Colonic mucosa (tissue), 4 donors: ENCODE results near the gene GRM7. TPM values are rescaled to one million over a fixed set of nuclear protein-coding genes. Genes with fewer than 3 reads are reported as not detected.

Source experiments
- DNase-seq: peaks from one replicate; pipeline ENCODE4 v3.0.0-alpha.2; 2020
- H3K27ac ChIP-seq: fragments of 200-600 bp; one replicate; pipeline ENCODE4 v1.8.0; 2021
- H3K27me3 ChIP-seq: fragments of 200-600 bp; one replicate; pipeline ENCODE4 v1.8.0; 2021
- H3K36me3 ChIP-seq: fragments of 200-600 bp; one replicate; pipeline ENCODE4 v1.8.0; 2021
- H3K4me1 ChIP-seq: fragments of 200-600 bp; one replicate; pipeline ENCODE4 v1.8.0; 2021; ENCODE audit warnings: mild to moderate bottlenecking
- H3K4me3 ChIP-seq: fragments of 200-600 bp; one replicate; pipeline ENCODE4 v1.8.0; 2021
- H3K9ac ChIP-seq, 2 donors: one replicate each; pipeline ENCODE4 v1.7.0; 2013; ENCODE audit warnings: control low read depth in 2 of 2, low read depth in 2 of 2, low read length in 2 of 2
- H3K9me3 ChIP-seq: fragments of 200-600 bp; one replicate; pipeline ENCODE4 v1.8.0; 2021
- intact Hi-C: fragments of 100-400 bp; cut with DNase I; formaldehyde crosslinking; loops from one replicate; pipeline ENCODE4 v1.14.1; 2022
- total RNA-seq, 2 donors: library from RNA; stranded (reverse); fragmentation: NEBNext Ultra II Directional in 1 of 2; extraction: Animal tissue kit (Norgen Biotek cat#: 25700) in 1 of 2; gene quantifications; one replicate each; pipeline ENCODE4 v1.2.1, GENCODE V29; 2021
- TF ChIP-seq, protein P1 (sequence below): fragments of 200-600 bp; IDR thresholded peaks from one replicate; pipeline ENCODE4 v1.8.0; 2022; ENCODE audit warnings: antibody characterized with exemption, mild to moderate bottlenecking
- donor health status: healthy.
- donor health status: DM: no; HTN: no; CAD: no.
- donor health status: DM: no; HTN: no; CAD: no.

GRM7 gene
- total RNA-seq, 2 donors from 2014 or later = 0.15 to 0.66 TPM

- no peak for DNase-seq
- intact Hi-C loops = no loop called here
- Histone ChIP-seq H3K4me3 (no peak overlapping the region), H3K4me1 (no peaks in the 10 kb centered on the region), H3K36me3 (no peaks in the 10 kb centered on the region), H3K27me3 (no peaks in the 10 kb centered on the region), H3K27ac (no peak overlapping the region), H3K9ac (no peak overlapping the region), H3K9me3 (no peaks in the 10 kb centered on the region)
- TF ChIP-seq, protein P1, sequence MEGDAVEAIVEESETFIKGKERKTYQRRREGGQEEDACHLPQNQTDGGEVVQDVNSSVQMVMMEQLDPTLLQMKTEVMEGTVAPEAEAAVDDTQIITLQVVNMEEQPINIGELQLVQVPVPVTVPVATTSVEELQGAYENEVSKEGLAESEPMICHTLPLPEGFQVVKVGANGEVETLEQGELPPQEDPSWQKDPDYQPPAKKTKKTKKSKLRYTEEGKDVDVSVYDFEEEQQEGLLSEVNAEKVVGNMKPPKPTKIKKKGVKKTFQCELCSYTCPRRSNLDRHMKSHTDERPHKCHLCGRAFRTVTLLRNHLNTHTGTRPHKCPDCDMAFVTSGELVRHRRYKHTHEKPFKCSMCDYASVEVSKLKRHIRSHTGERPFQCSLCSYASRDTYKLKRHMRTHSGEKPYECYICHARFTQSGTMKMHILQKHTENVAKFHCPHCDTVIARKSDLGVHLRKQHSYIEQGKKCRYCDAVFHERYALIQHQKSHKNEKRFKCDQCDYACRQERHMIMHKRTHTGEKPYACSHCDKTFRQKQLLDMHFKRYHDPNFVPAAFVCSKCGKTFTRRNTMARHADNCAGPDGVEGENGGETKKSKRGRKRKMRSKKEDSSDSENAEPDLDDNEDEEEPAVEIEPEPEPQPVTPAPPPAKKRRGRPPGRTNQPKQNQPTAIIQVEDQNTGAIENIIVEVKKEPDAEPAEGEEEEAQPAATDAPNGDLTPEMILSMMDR = no peak
These were observed 446.5 kb downstream of the GRM7 start for GRCh38 chr3:7307410-7307809.

DNA sequence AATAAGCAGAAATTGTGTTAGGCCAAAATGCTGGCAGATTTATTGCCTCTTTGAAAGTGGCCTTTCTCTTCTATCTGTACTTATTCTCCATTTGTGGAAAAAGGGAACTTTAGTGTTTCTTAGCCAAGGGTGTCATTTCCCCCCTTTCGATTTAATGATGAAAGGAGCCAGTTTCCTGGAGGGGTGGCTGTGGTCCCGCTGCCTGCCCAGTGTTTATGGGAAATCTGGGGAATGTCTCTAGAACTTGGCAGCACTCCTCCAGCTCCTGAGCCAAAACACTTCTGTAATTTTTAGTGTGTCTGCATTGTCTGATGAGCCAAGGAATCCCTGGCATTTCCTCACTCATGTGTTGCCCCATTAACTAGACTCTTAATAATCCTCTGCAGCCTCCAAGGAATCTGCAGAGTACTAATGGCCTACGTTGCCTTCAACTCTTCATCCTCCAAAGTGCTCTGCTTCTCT lies 448.8 kb downstream of the GRM7 start:
- TF ChIP-seq, protein P1 = no peak
- Histone ChIP-seq H3K4me3 (no peak overlapping the region), H3K27ac (no peak overlapping the region), H3K27me3 (no peaks in the 10 kb centered on the region), H3K4me1 (no peaks in the 10 kb centered on the region), H3K9me3 (no peaks in the 10 kb centered on the region), H3K36me3 (no peaks in the 10 kb centered on the region), H3K9ac (no peak overlapping the region)
- intact Hi-C loops = no loop called here
- DNase-seq = peak; percentile 24

GRCh38 chr3:7315037-7315436 lies 454.1 kb downstream of the GRM7 start:
- Histone ChIP-seq H3K9me3 (no peaks in the 10 kb centered on the region), H3K4me1 (no peaks in the 10 kb centered on the region), H3K27me3 (no peaks in the 10 kb centered on the region), H3K27ac (no peak overlapping the region), H3K36me3 (no peaks in the 10 kb centered on the region), H3K9ac (no peak overlapping the region), H3K4me3 (no peak overlapping the region)
- TF ChIP-seq, protein P1 = no peak
- intact Hi-C loops = no loop called here
- no peak for DNase-seq

DNA sequence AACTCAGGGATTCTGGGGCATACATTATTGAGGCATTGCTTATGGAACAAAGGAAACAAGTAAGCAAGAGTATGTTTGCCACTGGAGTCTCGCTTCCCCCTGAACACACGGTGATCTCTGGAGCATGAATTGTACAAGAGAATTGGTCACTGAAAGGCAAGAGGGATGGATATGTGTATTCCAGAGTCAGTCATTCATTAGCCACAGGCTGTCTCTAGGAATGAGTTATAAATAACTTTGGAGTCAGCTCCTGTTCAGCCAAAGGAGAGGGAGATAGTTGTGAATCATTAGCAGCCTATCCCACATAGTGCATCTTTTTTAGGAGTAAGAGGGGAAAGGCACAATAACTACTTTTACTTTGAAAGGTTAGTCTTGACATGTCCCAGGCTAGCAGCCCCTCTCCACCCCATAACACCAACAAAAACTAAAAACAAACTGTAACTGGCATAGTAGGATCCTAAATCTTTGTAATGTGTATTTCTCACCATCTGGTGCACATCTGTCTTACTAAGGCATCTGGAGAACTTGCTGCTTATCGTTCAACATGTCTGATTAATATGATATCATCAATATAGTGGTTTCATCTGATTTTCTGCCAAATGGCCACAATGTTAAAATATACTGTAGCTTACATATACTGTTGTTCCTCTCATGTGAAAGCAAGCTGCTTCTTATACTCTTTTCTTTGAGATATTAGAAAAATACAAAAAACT lies 462.2 kb downstream of the GRM7 start:
- Histone ChIP-seq H3K9ac (no peak overlapping the region), H3K27me3 (no peaks in the 10 kb centered on the region), H3K4me1 (no peaks in the 10 kb centered on the region), H3K9me3 (no peaks in the 10 kb centered on the region), H3K27ac (no peak overlapping the region), H3K36me3 (no peaks in the 10 kb centered on the region), H3K4me3 (no peak overlapping the region)
- DNase-seq = no peak
- TF ChIP-seq, protein P1 = no peak
- intact Hi-C loops = no loop called here

- TF ChIP-seq, protein P1 = no peak
- no peaks in the 10 kb centered on the region for H3K9me3 ChIP-seq
- H3K4me3 ChIP-seq = no peak overlapping the region
- H3K27ac ChIP-seq = no peak overlapping the region
- peak; percentile 19 for DNase-seq
- no peaks in the 10 kb centered on the region for H3K27me3 ChIP-seq
- no peaks in the 10 kb centered on the region for H3K36me3 ChIP-seq
- no peaks in the 10 kb centered on the region for H3K4me1 ChIP-seq
- H3K9ac ChIP-seq = no peak overlapping the region
- intact Hi-C loops = no loop called here
These were observed 467.4 kb downstream of the GRM7 start for GRCh38 chr3:7328339-7328738.
